Chondrocyte (in vitro differentiated cells): ENCODE results near the gene KCNN2. TPM values are rescaled to one million over a fixed set of nuclear protein-coding genes. Genes with fewer than 3 reads are reported as not detected.

Source experiments
- DNase-seq: peaks from one replicate; pipeline ENCODE4 v3.0.0; 2021; ENCODE audit warnings: mixed read lengths, low spot score
- H3K27ac Mint-ChIP-seq: one replicate; pipeline ENCODE4 v1.8.0; 2021; ENCODE audit warnings: mild to moderate bottlenecking, moderate library complexity, mixed read lengths; ENCODE audit not compliant: unreplicated experiment
- H3K27me3 Mint-ChIP-seq: 2 replicates; pipeline ENCODE4 v1.8.0; 2021; ENCODE audit warnings: low read depth, mixed read lengths
- H3K36me3 Mint-ChIP-seq: 2 replicates; pipeline ENCODE4 v1.8.0; 2021; ENCODE audit warnings: low read depth, mixed read lengths
- H3K4me1 Mint-ChIP-seq: 2 replicates; pipeline ENCODE4 v1.8.0; 2021; ENCODE audit warnings: low read depth, mild to moderate bottlenecking, mixed read lengths
- H3K4me3 Mint-ChIP-seq: one replicate; pipeline ENCODE4 v1.8.0; 2021; ENCODE audit warnings: mild to moderate bottlenecking, moderate library complexity, mixed read lengths; ENCODE audit not compliant: unreplicated experiment
- H3K9me3 Mint-ChIP-seq: 2 replicates; pipeline ENCODE4 v1.8.0; 2021; ENCODE audit warnings: low read depth, mixed read lengths
- total RNA-seq: library from RNA; stranded (reverse); gene quantifications from 3 replicates; pipeline ENCODE4 v1.2.1, GENCODE V29; 2021
- TF ChIP-seq, protein P1 (sequence below): fragments of 200-600 bp; sonication (generic); IDR thresholded peaks from 2 replicates; pipeline ENCODE4 v1.5.0; 2021; ENCODE audit warnings: antibody characterized with exemption, mild to moderate bottlenecking, moderate library complexity

Gene KCNN2
- total RNA-seq, 1 donor from 2014 or later, result not detected

- DNase-seq, result no peak
- Mint-ChIP-seq H3K4me1 (no peaks in the 10 kb centered on the region), H3K4me3 (no peak overlapping the region)
These were observed 162.4 kb downstream of the KCNN2 start for GRCh38 chr5:114524221-114524620.

DNA sequence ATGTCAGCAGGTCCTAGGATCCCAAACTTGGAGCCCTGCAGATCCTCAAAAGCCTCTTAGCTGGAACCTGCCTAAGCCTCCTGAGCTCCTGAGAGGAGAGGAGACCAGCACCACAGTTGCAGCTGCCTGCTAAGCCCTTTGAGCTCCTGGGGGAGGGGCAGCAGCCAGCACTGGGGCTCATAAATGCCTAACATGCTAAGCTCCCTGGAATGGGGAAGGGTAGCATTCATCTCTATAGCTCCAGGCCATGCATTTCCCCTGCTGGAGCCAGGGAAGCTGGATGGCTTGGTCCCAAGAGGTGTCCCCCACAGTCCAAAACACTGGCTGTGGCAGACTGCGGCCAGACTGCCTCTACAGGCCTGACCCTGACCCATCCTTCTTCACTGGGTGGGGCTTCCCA, 182.7 kb downstream of the KCNN2 start:
- TF ChIP-seq, protein P1, sequence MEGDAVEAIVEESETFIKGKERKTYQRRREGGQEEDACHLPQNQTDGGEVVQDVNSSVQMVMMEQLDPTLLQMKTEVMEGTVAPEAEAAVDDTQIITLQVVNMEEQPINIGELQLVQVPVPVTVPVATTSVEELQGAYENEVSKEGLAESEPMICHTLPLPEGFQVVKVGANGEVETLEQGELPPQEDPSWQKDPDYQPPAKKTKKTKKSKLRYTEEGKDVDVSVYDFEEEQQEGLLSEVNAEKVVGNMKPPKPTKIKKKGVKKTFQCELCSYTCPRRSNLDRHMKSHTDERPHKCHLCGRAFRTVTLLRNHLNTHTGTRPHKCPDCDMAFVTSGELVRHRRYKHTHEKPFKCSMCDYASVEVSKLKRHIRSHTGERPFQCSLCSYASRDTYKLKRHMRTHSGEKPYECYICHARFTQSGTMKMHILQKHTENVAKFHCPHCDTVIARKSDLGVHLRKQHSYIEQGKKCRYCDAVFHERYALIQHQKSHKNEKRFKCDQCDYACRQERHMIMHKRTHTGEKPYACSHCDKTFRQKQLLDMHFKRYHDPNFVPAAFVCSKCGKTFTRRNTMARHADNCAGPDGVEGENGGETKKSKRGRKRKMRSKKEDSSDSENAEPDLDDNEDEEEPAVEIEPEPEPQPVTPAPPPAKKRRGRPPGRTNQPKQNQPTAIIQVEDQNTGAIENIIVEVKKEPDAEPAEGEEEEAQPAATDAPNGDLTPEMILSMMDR, result no peak
- no peaks in the 10 kb centered on the region for H3K36me3 Mint-ChIP-seq
- no peak for DNase-seq
- H3K27me3 Mint-ChIP-seq, result no peaks in the 10 kb centered on the region
- H3K27ac Mint-ChIP-seq, result no peak overlapping the region
- no peaks in the 10 kb centered on the region for H3K4me1 Mint-ChIP-seq
- H3K9me3 Mint-ChIP-seq, result peaks cover 46% of the 10 kb centered on the region
- H3K4me3 Mint-ChIP-seq, result no peak overlapping the region

More at GRCh38 chr5:114524221-114524620, 162.4 kb downstream of the KCNN2 start:
- TF ChIP-seq, protein P1, result no peak
- Mint-ChIP-seq H3K27ac (no peak overlapping the region), H3K36me3 (no peaks in the 10 kb centered on the region), H3K27me3 (no peaks in the 10 kb centered on the region), H3K9me3 (peaks cover 12% of the 10 kb centered on the region)
